Epidermal melanocyte (primary cell): ENCODE results near the gene SMIM36.
"Not testable (repeated sequence)": the region's sequence is repeated elsewhere in the genome, so short reads cannot be mapped to it uniquely, and the experiment has no call there.

Experiments
- DNase-seq: peaks from one replicate; pipeline ENCODE4 v3.0.0; 2011; ENCODE audit warnings: low spot score; ENCODE audit not compliant: insufficient read length

SMIM36 gene

GRCh38 chr17:55507669-55508068 lies 3.6 kb downstream of the SMIM36 start:
- DNase-seq = not testable (repeated sequence)

DNA sequence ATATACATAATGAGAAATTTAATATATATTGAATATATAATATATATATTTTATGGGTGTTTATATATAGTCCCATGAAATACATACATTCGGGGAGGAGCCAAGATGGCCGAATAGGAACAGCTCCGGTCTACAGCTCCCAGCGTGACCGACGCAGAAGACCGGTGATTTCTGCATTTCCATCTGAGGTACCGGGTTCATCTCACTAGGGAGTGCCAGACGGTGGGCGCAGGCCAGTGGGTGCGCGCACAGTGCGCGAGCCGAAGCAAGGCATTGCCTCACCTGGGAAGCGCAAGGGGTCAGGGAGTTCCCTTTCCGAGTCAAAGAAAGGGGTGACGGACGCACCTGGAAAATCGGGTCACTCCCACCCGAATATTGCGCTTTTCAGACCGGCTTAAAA lies 9.6 kb downstream of the SMIM36 start:
- not testable (repeated sequence) for DNase-seq

GRCh38 chr17:55500103-55500502 lies 11.1 kb downstream of the SMIM36 start:
- DNase-seq = no peak

DNA sequence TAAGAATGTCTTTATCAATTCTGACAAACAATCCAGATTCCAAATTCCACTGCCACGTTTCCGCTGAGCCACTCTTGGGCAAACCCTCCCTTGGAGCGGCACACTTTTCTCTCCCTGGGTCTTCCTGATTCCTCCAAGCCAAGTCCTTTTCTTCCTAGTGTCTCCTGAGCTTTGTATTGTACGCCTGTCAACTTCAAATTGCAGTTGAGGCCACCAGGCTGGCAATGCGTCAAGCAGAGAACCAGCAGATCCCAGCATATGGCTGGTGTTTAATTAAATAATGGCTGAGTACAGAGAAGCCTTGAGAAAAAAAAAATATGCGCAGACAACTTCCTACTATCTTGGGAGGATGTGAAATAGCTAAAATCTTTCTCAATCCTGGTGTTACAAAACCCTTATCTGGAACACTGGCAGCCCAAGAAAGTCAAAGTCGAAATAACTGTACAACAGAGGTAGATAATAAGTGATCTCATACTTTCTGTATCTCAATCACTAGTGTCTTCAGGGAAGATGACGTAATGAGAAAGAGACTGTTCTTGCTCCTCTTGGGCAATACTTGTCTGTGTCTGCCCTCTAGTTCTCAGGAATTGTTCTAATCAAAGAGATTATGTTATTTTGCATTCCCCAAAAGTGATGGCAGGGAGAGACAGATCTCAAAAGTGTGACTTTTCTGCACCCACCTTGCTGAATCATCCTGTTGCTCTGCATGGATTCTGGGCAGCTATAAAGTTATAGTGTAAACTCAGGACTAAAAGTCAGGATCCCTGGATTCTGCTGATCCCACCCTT lies 15.0 kb downstream of the SMIM36 start:
- DNase-seq = no peak

- no peak for DNase-seq
Measured at GRCh38 chr17:55495239-55495638, 16.0 kb downstream of the SMIM36 start.

GRCh38 chr17:55492781-55493341 lies 18.4 kb downstream of the SMIM36 start:
- no peak for DNase-seq

DNA sequence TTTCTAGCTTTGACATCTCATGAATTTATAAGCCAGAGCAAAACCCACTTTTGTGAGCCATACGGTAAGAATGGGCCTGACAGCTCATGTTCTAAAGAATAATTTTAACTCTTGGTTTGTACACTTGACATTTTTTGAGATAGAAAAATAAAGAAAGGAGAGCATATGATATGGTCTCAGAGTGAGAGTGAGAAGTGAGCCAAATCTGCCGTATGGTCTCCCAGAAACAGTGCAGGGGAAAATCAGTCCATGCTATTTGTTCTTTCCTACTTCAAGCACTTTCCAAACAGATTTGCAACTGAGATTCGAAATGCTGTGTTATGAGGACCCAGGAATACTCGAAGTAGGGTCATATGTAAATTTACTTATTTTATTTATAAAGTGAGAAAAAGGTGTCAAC lies 20.9 kb downstream of the SMIM36 start:
- no peak for DNase-seq

DNA sequence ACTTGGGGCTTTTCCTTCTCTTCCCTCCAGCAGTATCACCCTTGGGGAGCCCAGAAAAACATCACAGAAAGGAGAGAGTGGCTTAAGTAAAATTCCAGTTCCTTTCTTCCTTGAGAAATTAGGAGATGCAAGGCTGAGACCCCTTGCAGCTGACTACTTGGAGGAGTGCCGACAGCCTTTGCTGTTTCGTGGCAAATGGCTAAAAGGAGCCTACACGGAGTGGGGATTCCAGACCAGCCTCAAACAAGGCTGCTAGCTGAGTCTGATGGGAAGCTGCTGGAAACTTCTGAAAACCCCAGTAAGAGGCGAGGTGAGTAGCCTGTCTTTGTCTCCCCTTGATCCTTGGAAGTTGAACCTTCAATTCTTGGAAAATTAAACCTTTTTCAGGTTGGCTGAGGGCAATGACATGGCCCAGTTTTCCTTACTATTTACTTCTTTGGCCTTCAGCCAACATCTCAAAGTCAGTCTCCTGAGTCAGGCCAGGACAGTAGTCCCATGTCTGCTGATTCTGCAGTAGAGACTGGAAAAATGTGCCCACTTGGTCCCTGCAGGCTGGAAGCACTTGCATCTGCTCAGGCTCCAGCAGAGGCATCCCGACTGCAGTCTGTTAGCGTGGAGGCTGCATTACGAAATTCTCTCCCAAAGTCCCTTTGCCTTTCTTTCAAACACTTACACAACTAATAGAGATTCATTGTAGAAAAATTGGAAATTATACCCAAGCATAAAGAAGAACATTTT lies 23.4 kb downstream of the SMIM36 start:
- DNase-seq = no peak

GRCh38 chr17:55484575-55484974 lies 26.7 kb downstream of the SMIM36 start:
- no peak for DNase-seq

DNA sequence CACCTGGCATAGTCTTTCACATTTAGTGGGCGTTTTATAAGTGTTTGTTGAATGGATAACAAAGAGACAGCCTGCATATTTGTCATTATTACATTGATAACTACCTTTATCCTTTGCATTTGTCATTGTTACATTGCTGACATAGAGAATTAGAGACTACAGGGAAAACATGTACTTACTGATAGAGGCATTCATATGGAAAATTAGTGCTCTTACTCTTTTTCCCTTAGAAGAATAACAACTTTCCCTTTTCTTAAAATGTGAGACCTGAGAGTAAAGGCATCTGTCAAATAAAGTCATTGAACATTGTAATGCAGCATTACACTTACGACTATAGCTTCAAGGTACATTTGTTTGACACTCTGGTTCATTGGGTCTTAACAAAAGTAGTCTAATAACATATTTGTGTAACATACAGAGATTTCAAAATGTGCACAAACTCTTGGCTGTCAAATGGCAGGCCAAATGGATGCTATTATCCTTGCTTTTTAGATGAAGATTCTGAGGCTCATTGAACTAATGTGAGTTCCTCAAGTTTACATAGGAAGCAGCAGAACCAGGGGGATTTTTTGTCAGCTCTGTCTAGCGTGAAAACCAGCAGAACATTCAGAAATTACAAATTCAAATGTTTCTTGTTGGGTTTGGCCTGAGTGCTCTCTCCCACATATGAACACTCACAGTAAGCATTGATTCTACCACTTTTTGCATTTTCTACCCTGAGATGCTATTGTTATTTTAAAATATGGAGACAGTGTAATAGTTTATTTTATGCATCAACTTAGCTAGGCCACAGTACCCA lies 28.5 kb downstream of the SMIM36 start:
- DNase-seq = no peak

DNA sequence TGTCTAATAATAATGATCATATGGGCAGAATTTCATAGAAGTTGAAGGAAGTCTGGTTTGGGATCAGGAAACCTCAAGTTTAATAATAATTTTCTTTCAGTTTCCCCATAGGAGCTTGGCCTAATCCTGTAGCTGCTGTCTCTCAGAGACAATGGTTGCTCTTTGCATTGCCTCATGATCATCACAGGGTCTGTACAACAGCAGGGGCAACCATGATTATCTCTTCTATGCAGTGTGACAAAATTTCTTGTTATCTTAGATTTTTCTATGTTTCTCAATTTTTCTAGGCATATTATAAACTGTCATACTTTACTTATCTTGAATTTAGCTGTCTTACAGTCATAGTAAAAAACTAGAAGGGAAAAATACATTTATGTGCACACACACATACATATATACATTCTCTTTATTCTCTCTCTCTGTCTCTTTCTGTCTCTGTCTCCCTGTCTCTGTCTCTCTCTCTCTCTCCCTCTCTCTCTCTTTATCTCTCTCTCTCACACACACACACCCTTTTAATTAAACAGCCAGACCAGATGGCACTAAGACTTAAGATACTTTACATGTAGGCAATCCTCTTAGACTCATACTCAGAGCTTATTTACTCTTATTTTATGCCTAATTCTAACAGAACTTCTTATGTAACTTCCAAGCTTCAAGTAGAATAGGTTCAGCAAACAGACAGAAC lies 30.5 kb downstream of the SMIM36 start:
- DNase-seq = no peak

- DNase-seq = no peak
Measured at GRCh38 chr17:55479903-55480302, 31.3 kb downstream of the SMIM36 start.

- DNase-seq = no peak
Measured at GRCh38 chr17:55478971-55479370, 32.3 kb downstream of the SMIM36 start.

GRCh38 chr17:55466671-55467070 lies 44.6 kb downstream of the SMIM36 start:
- no peak for DNase-seq

DNA sequence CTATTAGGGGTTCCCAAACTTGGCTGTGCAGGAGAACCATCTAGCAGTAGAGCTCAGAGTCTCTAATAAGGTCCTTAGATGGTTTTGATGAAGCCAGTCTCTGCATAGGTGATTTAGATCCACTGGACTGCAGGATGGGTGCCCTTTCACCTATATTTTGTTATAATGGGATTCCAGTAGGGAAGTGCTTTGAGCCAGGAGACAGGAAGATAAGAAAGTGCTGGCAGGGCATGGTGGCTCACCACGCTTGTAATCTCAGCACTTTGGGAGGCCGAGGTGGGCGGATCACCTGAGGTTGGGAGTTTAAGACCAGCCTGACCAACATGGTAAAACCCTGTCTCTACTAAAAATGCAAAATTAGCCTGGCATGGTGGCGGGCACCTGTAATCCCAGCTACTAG lies 45.5 kb downstream of the SMIM36 start:
- DNase-seq = not testable (repeated sequence)

GRCh38 chr17:55463600-55463999 lies 47.7 kb downstream of the SMIM36 start:
- DNase-seq = no peak

DNA sequence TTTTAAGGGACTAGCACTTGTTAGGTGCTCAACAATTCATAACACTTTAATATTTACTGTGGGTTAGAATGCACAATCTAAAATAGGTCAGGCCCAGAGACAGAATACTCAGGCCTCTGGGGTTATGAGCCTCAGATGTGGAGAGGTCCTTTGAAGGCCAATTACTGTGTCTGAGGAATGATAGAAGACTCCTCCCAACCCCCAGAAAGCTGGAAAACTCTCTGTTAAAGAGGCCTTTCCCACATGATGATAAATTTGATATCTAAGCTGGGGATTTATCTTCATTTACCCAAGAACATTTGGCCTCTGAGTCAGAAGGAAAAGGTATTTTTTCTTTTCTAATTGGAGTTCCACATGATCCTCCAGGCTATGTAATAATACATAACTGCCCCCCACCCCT lies 48.5 kb downstream of the SMIM36 start:
- DNase-seq = no peak

DNA sequence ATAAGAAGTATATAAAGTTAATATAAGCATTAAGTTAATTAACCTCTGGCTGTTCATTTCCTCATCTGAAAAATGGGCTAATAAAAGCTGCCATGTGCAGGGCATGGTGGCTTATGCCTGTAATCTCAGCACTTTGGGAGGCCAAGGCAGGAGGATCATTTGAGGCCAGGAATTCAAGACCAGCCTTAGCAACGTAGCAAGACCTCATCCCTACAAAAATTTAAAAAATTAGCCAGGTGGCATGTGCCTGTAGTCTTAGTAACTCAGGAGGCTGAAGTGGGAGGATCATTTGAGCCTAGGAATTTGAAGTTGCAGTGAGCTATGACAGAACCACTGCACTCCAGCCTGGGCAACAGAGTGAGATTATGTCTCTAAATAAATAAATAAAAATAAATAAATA lies 49.0 kb downstream of the SMIM36 start:
- DNase-seq = no peak

- DNase-seq = no peak
Measured at GRCh38 chr17:55458978-55459377, 52.3 kb downstream of the SMIM36 start.

- DNase-seq = no peak
Measured at GRCh38 chr17:55458287-55458900, 52.9 kb downstream of the SMIM36 start.
